Right ventricle myocardium superior (tissue), 1 donor: ENCODE data around the gene DYSF. TPM values are rescaled to one million over a fixed set of nuclear protein-coding genes. Genes with fewer than 3 reads are reported as not detected.
A peak's percentile ranks its signal among the peaks of the same experiment; 100 is the strongest.

Source experiments
- ATAC-seq: fragments of 200-7000 bp; cut with Tn5 transposase; one replicate; pipeline ENCODE4 v1.9.1; 2020; ENCODE audit warnings: mild to moderate bottlenecking; ENCODE audit not compliant: poor library complexity
- DNase-seq: peaks from one replicate; pipeline ENCODE4 v3.0.0-alpha.2; 2020
- intact Hi-C: fragments of 100-400 bp; cut with DNase I; formaldehyde crosslinking; loops from one replicate; pipeline ENCODE4 v1.11.2; 2022
- total RNA-seq: library from RNA; stranded (reverse); fragmentation: NEBNext Ultra II Directional; extraction: Animal tissue kit (Norgen Biotek cat#: 25700); gene quantifications from one replicate; pipeline ENCODE4 v1.2.1, GENCODE V29; 2021
- donor health status: DM: no; HTN: yes; CAD: no; lungs with severe emphysema.

DYSF gene
- total RNA-seq, 1 donor from 2014 or later: 45.8 TPM

DNA sequence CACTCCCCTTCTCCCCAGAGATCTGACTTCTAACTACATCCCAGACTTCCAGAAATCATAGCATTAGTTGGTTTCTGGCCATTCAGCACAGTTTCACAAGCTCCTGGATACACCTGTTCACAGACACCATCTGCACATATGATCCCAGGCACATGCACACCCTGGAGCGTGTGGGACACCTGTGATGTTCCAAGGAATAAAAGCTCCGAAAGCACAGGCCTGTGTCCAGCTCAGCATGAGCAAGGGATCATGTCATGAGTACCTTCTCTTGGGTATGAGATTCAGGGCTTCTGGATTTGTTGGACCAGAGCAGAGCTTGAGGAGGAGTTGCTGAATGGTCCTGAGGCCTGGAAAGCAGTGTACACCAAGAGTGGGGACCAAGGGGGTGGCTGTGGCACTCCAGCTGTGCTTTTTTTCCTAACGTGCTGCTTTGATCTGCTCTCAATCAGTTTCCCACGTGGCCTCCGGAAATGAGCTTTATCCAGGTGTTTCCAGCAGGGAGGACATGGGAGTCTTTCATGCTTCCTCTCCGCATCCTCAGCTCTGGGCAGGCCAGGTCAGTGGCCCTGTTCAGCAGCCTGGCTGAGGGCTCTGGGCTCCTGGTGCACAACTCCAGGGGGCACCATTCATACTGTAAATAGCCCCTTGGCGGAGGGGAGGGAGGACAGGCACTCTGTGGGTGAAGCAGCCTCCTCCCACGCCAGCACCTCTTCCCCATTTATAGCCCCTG lies 1.8 kb downstream of the DYSF start:
- DNase-seq (no peak), ATAC-seq (no peak)
- intact Hi-C loops: no loop called here

DNA sequence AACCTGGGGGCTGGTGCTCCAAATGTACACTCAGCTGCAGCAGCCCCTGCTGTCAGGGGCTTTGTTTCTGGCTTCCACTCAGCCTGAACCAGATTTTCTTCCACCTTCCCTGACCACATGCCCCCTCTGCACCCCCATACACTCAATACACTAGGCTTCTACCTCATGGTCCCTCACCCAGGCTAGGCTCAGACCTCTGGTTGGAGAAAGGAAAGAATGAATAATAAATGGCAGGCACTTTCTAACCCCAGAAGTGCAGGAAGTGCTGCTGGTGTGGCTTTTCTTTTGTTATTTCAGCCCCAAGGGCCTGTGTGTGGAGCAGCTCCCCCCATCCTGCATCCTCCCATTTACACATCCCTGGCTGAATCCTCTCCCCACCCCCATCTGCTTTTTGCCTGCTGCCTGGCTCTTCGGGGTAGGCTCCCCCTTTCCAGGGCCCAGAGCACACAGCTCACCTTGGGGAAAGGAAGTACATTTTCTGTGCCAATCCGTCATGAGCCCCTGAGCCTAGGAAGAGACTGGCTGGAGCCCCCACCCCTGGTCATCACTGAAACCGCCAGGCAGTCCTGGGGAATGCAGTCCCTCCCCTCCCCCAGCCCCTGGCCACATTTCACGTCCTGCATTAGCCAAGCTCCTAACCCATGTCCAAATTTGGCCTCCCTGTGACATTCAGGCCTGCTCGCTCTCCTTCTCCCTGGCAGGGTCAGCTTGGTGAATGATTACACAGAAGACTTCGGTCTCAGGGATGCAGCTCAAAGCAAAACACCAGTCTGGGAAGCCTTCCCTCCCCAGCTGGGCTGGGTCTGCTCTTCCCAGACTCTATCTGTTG lies 2.6 kb downstream of the DYSF start:
- DNase-seq: peak; percentile 64
- peak; percentile 32 for ATAC-seq
- intact Hi-C loops: no loop called here

DNA sequence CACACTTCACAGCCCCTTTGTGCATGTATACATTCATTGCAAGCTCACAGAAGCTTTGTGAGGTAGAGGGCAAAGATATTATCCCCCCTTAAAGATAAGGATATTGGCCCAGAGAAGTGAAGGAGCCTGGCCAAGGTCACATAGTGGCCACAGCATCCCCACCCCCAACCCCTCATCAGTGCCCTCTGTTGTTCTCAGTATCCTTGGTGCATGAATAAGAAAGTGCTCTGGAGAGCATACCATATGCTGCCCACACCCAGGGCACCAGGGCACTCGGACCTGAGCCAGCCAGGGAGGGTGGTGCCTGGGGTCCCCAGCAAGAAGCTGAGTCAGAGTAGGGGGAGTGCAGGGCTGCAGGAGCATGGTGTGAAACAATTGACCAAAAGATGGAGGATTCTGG lies 3.3 kb downstream of the DYSF start:
- intact Hi-C loops: no loop called here
- DNase-seq (no peak), ATAC-seq (no peak)

DNA sequence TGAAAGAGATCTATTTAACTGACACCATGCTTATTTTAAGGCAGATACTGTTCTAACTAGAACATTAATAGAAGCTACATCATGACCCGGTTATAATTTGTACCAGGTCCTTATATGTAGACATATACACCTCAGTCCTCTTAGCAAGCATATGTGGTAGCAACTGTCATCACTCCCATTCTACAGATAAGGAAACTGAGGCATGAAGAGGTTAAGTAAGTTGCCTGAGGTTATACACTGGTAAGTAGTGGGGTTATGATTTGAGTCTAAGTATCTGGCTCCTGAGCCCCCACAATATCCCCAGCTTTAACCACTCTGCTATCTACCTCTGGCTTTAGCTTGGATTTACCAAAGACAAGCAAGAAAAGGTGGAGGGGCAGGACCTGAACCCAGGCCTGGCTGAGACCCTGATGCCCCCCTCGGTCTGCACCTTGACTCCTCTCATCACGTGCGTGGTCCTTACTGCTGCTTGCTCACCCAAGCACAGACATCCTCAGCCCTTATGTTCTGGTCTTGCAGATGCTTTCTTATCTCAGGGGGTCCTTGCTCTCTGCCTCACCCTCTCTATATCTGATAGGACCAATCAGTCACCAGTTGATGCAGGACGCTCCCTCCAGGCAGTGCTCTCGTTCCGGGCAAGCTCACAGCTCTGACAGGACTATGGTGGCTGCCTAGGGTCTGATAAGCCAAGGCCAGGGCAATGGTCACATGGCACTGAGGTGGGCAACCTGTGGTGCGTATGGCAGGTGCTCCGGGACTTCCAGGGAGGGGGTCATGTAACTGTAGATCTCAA lies 4.0 kb downstream of the DYSF start:
- DNase-seq: no peak
- ATAC-seq: no peak
- intact Hi-C loops: no loop called here

DNA sequence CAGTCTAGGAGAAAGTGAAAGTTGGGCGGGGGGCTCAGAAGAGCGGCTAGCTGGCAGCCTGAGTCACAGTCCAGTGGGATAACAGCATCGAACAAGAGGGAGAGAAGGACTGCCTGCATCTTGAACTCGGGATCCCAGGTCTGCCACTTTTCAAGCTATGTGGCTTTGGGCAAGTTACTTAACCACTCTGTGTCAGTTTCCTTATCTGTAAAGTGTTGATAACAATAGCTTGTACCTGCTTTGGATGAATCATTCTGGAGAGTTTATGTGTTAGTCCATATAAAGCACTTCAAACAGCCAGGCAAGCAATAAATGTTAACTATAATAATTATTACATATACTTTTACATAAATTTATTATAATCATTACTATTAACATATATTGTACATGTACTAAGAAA lies 4.6 kb downstream of the DYSF start:
- intact Hi-C loops: loop anchor here (2.0 kb wide), 1 partner anchor 53 kb away; no protein-coding TSS in a partner anchor
- no peak for DNase-seq
- no peak for ATAC-seq

DNA sequence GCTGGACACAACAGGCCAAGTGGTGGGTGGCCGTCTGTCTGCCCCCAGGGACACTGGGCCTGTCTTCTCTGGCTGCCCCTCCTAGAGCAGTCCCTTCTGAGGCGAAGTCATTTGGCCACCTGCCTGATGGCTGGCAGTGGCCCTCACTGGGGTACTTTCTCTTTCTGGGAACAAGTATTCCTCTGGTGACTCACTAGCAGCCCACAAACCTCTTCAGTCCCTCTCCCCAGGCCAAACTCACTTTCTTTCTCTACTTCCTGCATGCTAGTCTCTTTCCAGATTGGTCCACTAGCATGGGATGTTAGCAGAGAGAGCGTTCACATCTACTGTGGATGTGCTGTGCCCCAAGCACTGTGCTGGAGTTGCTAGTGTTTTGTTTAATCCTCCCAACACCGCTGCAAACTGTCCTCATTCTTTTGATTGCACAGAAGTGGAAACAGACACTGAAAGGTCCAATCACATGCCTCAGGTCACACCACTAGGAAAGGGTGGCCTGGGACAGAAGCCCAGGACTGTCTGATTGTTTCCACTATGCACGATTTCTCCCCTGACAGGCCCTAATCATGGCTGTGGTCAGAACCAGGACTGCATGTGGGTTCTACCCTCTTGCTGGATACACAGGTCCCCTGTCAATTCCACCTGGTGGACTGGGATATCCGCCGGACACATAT lies 5.2 kb downstream of the DYSF start:
- intact Hi-C loops: loop anchor here (2.0 kb wide), 1 partner anchor 52 kb away; no protein-coding TSS in a partner anchor
- ATAC-seq (peak; percentile 55), DNase-seq (no peak)

DNA sequence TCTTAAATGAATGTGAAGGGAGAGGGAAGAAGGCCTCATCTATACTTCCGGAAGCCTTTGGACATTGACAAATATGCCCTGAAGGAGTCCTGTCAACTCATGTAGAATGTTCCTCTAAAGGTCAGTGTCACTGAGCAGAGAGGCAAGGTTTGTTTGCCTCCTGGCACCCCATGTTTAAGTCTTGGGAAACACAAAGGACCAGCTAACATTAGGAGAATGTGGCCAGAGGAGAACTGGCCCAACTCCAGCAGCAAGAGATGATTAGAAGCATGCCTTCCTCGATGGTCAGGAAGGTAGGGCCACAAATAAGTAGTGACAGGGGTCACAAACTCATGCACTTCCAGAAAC lies 5.7 kb downstream of the DYSF start:
- DNase-seq: no peak
- intact Hi-C loops: loop anchor here (2.0 kb wide), 1 partner anchor 52 kb away; no protein-coding TSS in a partner anchor
- no peak for ATAC-seq

DNA sequence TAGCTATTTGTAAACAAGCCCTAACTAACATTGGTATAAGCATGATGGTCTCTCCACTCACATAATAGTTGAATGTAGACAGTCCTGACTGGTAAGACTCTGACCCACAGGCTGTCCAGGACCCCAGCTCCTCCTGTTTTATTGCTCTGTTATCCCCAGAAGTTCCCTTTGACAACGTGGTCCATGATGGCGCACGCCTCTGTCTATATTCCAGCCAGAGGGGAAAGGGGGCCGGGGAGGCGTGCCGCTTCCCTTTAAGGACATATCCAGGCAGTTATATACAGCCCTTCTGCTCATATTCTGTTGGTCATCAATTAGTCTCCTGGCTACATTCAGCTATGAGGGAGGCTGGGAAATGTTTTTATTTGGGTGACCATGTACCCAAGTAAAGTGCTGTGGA lies 6.7 kb downstream of the DYSF start:
- no peak for DNase-seq
- intact Hi-C loops: no loop called here
- ATAC-seq: no peak

DNA sequence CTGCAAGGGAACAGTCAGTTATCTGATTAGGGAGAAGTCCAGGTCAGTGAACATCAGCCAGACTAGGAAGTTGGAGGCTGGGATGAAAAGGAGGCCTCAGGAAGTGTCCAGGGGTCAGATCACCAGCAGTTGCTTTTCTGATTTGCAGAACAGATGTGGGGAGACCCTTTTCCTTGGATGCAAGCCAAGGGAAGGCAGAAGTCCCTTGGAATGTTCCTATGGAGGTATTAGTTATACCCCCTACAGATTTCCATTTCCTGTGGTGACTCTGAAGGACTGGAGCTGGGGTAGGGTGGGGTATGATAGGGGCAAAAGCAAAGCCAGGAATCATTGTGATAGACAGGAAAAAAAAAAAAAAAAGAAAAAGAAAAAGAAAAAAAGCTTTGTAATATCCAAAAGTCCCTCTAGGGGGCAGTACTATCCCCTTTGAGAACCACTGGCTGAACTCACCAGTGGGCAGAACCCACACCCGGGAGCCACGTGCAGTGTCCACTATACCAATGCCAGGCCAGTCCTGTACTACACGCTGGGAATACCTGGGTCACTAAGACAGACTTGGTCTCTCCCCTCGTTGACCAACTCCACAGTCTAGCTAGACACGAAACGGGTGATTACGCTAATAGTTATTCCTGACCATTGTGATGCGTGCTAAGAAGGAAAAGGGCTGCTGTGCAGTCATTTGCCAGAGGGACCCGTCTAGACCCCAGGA lies 7.4 kb downstream of the DYSF start:
- intact Hi-C loops: no loop called here
- ATAC-seq: peak; percentile 24
- DNase-seq: no peak

DNA sequence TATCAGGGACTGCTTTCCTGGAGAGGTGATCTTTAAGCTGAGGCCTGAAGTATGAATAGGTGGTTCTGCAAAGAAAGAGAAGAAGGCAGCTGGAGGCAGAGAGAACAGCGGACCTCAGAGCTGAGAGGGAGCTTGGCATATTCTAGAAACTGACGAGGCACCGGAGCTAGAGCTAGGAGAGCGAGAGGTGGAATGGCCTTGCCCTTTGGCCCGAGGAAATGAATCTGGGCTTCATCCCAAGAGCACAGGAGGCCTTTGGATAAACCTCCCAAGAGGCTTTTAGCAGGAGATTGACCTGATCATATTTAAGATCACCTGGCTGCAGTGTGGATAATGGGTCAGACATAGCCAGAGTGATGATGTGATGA lies 7.9 kb downstream of the DYSF start:
- no peak for DNase-seq
- intact Hi-C loops: no loop called here
- ATAC-seq: no peak

DNA sequence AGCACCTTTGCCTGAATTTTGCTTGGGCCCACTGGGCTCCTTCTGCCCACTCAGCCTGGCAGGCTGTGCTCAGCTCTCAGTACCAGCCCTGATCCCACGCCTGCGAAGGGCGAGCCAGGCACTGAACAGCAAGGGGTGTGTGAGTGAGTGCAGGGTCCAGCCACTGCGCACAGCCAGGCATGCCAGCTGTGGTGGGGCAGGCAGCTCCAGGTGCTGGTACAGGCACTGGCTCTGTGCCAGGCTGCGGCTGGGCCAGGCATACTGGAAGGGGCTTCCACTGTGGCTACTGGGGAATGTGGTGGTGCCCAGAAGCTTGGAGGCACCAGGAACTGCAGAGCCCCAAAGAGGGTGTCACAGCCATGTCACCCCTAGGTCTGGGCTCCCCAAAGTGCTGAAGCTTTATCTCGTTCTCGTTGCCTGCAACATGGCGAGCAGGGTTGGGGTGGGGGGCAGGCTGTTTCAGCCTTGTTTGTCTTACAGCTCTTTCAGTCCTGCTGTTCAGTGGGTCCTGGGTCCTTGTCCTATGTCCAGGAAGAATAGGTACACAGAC lies 8.8 kb downstream of the DYSF start:
- DNase-seq (no peak), ATAC-seq (no peak)
- intact Hi-C loops: loop anchor here (2.0 kb wide), 1 partner anchor 43 kb away; no protein-coding TSS in a partner anchor

DNA sequence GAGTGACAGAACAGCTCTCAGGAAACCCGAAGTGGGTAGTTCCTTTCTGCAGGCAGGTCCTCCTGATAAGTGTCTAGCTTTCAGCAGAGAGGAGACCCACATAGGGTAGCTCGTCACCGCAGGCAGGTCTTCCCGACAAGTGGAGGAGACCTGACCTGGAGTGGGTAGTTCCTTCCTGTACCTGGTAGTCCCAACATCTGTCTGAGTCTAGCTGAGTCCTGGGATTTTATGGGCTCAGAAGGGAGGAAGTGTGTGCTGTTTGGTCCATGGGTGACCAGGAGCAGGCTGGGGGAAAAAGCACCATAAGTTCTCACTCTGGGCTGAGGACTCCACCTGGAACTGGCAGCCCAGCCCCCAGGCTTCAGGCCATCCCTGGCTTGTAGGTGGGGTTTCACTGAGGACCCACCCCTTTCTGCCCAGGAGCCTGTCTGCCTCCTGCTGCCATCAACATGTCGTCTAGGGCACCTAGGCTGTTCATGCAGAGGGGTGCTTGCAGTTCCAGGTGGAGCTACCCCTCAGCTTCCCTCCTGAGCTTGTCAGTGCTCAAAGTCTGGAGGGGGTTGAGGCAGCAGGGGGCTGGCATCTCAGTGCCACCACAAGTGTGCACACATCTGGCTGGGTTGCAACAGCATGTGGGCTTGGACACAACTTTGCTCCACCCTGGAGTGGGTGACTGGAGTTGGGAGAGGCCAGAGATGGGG lies 9.4 kb downstream of the DYSF start:
- DNase-seq (no peak), ATAC-seq (no peak)
- intact Hi-C loops: loop anchor here (2.0 kb wide), 1 partner anchor 42 kb away; no protein-coding TSS in a partner anchor

DNA sequence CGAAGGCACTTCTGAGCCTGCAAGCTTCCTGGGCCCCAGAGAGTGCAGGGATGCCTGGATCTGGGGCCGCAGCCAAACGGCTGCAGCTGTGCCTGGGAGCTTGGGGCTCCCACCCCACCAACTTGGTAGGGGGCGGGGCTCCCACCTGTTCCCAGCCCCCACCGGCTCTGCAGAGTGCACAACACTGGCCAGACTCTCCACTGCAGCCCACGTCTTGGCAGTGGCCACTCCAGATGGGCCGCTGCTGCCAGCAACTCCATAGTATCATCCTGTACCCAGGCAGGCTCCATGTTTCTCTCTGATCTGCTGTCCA lies 9.9 kb downstream of the DYSF start:
- no peak for ATAC-seq
- DNase-seq: no peak

DNA sequence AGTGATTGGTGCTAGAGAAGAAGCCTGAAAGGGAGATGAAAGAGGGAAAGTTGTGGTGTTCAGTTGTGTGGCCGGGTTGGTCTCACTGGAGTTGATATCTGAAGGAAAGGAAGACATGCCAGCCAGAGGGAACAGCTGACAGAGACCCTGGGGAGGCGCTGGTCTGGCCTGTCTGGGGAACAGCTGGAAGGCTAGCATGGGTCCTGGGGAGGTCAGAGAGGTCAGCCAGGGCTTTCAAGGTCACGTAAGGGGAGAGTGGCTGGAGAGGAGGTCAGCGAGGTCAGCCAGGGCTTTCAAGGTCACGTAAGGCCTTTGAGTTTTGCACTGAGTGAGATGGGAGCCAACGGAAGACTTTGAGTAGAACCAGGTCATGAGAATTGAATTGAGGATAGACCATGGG lies 11.0 kb downstream of the DYSF start:
- no peak for DNase-seq
- intact Hi-C loops: no loop called here
- ATAC-seq: no peak

More for the DNA sequence above, 9.9 kb downstream of the DYSF start:
- intact Hi-C loops: loop anchor here (2.0 kb wide), 1 partner anchor 42 kb away; no protein-coding TSS in a partner anchor

DNA sequence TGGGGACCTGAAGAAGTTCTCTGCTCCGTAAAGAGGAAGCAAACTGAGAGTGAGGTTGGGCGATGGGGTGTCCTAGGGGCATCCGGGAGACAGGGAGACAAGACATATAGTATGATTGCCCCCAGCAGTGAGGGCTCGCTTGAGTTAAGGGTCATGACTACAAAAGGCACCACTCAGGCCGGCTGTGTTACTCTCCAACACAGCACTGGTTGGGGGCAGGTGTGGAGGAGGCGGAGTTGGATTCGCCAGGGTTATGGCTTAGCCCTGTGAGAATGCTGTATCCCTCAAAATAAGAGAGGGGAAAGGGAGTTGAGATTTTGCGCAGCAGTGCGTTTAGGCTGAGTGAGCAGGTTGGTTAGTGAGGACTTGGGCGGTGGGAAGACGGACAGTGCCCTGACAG lies 12.0 kb downstream of the DYSF start:
- ATAC-seq: no peak
- intact Hi-C loops: no loop called here
- DNase-seq: no peak

DNA sequence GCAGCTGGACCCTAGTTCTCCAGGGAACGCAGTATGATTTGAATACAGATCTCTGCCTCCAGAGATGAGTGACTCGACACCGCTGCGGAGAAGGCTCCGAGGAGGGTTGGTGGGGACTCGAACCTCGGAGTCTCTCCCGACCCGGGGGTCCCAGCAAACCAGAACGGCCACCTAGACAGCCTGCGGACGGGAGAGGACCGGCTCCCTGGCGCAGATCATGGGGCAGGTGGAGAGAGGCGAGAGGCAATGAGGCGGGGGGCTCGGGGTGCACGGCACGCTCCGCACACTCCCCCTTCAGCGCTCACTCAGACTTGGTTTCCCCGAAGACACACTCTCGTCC lies 12.6 kb downstream of the DYSF start:
- ATAC-seq (no peak), DNase-seq (no peak)
- intact Hi-C loops: no loop called here

DNA sequence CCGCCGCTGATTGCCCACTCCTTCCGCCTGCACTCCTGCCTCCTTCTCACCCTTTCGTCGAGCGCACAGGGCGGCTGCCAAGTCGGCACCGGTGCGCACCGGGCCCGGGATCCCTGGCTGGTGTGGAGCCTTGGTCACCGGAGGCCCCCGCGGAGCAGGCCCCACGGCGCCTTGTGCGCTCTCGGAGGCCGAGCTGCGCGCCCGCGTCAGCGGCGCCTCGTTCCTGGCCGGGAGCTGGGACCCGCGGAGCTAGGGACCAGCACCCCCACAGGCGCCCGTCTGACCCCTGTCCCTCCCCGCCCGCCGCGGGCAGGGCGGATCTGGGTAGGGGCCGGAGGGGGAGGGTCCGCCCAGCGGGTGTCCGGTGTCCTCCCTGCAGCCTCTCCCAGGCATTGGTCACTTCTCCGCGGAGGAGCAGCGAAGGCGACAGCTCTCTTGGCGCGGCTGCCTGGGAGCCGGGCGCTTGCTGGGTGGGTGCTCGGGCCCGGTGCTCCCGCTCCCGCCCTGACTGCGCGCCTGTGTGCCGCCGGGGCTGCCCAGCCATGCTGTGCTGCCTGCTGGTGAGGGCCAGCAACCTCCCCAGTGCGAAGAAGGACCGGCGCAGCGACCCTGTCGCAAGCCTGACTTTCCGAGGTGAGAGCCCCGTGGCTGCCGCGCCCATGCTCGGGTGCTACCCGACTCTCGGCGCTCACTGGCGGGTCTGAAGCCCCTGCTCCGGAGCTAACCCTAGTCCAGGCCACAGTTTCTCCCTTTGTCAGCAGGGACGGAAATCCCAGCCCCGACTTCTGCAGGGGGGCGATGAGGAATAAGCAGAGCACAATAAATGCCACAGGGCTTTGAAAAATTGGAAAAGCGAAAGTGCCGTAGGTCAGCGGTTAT lies 13.2 kb downstream of the DYSF start:
- intact Hi-C loops: no loop called here
- peak; percentile 62 for ATAC-seq
- DNase-seq: peak; percentile 71
